Right ventricle myocardium superior (tissue), 1 donor: ENCODE data around the gene LOXL1. TPM values are rescaled to one million over a fixed set of nuclear protein-coding genes. Genes with fewer than 3 reads are reported as not detected.

ENCODE experiments used
- ATAC-seq: fragments of 200-7000 bp; cut with Tn5 transposase; one replicate; pipeline ENCODE4 v1.9.1; 2020; ENCODE audit warnings: mild to moderate bottlenecking; ENCODE audit not compliant: poor library complexity
- DNase-seq: peaks from one replicate; pipeline ENCODE4 v3.0.0-alpha.2; 2020
- intact Hi-C: fragments of 100-400 bp; cut with DNase I; formaldehyde crosslinking; loops from one replicate; pipeline ENCODE4 v1.11.2; 2022
- total RNA-seq: library from RNA; stranded (reverse); fragmentation: NEBNext Ultra II Directional; extraction: Animal tissue kit (Norgen Biotek cat#: 25700); gene quantifications from one replicate; pipeline ENCODE4 v1.2.1, GENCODE V29; 2021
- donor health status: DM: no; HTN: yes; CAD: no; lungs with severe emphysema.

Gene LOXL1
- total RNA-seq, 1 donor from 2014 or later, result 14.6 TPM

DNA sequence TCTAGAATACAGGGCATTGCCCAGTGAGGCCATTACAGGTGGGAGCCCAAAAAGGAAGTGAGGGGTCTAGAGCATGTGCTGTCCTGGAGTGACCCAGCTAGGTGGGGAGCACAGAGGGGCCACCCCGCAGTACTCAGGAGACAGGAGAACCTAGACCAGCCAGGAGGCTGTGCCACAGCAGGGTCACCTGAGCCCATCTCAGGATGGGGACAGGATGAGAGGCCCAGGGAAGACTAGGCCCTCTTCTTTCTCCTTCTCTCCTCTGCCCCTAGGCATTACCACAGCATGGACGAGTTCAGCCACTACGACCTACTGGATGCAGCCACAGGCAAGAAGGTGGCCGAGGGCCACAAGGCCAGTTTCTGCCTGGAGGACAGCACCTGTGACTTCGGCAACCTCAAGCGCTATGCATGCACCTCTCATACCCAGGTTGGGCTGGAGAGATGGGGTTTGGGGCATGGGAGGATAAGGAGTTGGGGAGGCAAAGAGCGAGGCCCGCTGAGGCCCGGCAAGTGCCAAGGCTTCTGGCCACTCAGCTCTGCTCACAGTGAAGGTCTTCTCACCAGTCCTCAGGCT lies 20.6 kb downstream of the LOXL1 start:
- DNase-seq, result peak; percentile 31
- intact Hi-C loops, result no loop called here
- ATAC-seq, result no peak

DNA sequence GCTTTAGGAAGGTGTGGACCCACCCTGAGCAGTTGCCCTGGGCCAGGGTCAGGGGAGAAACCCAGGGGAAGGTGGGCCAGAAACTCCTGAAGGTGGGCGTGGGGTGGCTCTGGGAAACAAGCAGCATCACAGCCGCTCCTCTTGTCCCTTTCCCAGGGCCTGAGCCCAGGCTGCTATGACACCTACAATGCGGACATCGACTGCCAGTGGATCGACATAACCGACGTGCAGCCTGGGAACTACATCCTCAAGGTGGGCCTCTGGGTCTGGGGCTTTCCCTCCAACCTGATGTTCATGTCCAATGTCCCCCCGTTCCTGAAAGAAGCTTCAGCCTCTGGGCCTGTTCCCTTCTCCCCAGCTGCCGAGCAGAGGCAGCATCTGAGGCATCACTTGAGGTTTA lies 21.4 kb downstream of the LOXL1 start:
- intact Hi-C loops, result no loop called here
- ATAC-seq (no peak), DNase-seq (peak; percentile 35)

DNA sequence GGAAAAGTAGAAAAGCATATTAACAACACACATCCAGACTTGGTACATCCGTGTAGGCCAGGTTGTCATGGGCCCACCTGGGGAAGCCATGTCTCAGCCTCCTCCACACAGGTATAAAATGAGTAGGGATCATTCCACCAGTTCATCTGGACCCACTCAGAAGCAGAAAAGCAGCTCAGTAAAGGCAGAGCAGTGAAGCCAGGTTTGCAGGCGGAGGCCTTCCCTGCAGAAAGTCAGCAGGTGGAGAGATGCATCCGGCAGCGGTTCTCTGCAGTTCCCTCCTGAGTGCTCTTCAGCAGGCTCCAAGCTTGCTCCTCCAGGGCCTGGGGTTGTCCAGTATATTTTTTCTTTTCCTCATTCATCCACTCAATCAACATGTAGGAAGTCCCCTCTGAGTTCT lies 22.1 kb downstream of the LOXL1 start:
- intact Hi-C loops, result no loop called here
- ATAC-seq (no peak), DNase-seq (no peak)

DNA sequence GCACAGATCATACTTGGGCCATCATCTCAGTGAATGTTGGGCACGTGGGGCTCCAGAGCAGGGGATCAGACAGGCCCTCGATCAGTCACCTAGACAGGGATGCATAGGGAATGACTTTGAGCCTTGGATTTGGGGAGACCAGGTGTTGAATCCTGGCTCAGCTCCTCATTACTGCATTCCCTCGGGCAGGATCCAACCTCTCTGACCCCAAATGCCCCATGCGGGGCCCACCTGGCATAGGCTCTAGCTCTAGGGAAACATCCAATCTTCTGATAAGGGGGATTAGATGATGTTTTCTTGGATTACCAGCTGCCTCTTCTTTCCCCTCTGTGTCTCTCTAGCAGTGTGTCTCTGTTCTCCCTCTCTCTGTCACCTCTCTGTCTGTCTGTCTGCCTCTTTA lies 22.7 kb downstream of the LOXL1 start:
- ATAC-seq, result no peak
- intact Hi-C loops, result no loop called here
- peak; percentile 22 for DNase-seq

DNA sequence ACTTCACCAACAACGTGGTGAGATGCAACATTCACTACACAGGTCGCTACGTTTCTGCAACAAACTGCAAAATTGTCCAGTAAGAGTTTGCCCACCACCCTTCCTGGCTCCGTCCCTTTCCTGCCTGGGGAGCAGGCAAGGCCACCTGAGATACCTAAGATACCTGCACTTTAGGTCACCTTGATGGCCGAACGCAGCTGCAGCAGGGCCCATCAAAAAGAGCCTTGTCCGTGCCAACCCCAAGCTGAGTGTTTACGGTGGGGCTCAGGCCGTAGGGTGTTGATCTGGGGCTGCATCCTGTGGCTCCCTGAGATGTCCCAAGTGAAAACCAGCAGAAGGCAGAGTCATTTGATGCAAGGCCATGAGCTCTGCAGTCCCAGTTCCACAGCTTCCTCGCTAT lies 23.2 kb downstream of the LOXL1 start:
- ATAC-seq, result no peak
- intact Hi-C loops, result no loop called here
- DNase-seq, result peak; percentile 32

DNA sequence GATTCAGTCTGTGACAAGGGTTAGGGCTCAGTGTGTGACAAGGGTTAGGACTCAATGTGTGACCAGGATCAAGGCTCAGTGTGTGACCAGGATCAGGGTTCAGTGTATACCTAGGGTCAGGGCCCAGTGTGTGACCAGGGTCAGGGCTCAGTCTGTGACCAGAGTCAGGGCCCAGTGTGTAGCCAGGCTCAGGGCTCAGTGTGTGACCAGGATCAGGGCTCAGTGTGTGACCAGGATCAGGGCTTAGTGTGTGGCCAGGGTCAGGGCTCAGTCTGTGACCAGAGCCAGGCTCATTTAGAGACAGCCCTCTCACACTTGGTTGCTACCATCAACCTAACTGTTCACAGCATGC lies 24.2 kb downstream of the LOXL1 start:
- ATAC-seq (peak; percentile 3), DNase-seq (peak; percentile 42)
- intact Hi-C loops, result no loop called here

DNA sequence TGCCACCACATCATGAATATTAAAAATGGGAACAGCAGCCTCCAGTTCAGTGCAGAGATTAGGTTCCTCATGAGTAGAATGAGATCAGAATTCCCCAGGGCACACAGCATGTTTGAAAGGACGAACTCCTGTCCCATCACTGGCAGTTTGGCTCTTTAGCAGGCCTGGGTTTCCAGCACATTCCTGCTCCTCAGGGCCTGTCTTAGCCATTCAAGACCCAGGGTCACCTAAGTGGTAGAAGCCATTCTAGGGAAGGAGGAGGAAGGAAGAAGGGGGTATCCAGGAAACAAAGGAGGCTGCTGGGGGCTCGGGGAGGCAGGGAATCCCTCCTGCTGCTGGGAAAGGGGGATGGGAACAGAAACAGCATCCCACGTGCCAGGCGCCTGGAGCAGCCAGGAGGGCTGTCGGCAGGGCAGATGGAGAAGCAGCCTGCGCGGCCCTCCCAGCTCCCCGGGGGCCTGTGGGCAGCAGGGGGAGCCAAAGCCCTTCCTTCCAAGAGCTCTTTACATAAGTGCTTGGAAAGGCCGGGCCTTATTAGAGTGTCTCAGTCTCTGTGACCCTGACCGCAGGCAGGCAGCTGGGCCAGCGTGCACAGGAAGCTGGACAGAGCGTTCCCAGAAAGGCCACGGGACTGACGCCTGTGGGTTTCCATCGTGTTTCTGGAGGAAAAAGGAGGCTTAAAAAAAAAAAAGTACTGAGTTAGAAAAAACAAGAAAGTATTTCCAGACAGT lies 24.7 kb downstream of the LOXL1 start:
- intact Hi-C loops, result no loop called here
- peak; percentile 96 for DNase-seq

DNA sequence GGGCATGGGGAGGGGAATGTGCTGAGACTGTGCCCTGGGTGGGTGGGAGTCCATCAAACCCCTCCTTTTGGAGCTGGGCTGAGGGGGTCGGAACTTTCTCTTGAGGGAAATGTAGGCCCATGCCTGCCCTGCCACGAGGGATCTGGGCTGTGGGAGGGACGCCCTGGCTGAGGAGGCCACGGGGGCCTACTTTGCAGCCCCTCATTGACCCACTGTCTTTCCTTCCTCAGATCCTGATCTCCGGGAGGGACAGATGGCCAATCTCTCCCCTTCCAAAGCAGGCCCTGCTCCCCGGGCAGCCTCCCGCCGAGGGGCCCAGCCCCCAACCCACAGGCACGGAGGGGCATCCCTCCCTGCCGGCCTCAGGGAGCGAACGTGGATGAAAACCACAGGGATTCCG lies 25.3 kb downstream of the LOXL1 start:
- ATAC-seq (peak; percentile 1), DNase-seq (peak; percentile 10)
- intact Hi-C loops, result no loop called here

More for the DNA sequence above, 24.7 kb downstream of the LOXL1 start:
- peak; percentile 95 for ATAC-seq

DNA sequence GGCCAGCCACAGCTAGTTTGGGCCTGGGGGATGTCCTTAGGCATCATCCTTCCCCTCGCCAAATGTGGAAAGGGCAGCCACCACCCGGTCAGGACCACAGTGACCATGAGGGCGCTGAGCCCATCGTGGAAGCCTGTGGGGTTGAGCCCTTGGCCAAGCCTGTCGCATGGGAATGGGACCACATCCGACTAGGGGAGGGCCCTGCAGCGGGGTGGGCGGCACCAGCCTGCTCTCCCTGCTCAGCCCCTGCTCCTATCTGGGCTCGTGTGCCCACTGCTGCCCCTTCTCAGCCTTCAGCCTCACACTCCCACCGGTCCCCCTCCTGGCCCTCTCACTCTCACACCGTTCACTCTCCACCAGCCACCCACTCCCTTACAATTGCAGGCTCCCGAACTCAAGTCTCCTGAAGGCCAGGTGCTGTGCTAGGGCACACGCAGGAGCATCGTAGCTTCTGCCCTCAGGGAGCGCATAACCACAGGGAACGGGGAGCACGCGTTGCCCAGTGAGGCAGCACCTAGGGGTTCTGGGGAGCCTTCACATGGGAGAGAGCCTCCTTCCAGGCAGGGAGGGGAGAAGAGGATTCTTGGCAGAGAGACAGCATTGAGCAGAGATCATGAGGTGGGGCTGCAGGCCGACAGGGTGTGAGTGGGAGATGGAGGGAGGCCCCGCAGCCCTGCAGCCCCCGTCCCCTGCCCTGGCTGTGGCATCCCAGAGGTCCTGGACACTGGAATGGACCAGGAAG lies 26.1 kb downstream of the LOXL1 start:
- intact Hi-C loops, result no loop called here
- no peak for ATAC-seq
- DNase-seq, result peak; percentile 40

DNA sequence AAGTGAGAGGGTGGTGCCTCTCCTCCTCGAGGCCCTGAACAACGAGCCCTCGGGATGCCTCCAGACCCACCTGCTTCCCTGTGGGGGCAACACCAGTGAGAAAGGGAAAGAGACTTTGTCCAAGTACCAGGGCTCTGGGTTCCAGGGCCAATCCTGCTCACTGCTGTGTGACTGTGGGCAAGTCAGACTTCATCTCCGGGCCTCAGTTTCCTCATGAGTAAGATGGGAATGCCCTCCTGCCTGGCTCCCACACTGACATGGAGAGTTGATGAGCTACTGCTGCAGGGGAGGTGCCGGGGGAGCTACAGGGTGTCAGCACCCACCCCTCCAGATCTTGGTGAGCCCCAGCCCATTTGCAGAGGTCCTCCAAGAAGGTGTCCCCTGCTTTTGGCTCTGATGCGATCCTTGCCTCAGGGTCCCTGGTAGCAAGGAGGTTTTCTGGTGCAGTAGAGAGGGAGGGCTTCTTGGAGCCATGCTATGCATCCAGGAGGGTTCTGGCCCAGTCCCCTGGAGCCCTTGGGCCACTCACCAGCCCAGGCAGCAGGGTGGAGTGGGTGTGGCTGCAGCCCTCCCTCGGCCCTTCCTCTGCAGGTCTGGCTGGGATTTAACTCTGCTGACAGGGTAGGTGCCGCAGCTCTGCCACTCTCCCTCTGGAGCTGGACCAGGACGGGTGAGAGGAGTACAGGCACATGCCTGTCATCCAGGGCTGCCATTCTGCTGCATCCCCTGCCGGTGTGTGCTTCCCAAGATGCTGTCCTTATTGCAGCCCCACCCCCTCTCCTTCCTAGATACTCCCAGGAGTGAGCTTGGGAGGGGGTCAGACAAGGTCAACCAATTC lies 26.9 kb downstream of the LOXL1 start:
- intact Hi-C loops, result no loop called here
- peak; percentile 18 for DNase-seq
- no peak for ATAC-seq

DNA sequence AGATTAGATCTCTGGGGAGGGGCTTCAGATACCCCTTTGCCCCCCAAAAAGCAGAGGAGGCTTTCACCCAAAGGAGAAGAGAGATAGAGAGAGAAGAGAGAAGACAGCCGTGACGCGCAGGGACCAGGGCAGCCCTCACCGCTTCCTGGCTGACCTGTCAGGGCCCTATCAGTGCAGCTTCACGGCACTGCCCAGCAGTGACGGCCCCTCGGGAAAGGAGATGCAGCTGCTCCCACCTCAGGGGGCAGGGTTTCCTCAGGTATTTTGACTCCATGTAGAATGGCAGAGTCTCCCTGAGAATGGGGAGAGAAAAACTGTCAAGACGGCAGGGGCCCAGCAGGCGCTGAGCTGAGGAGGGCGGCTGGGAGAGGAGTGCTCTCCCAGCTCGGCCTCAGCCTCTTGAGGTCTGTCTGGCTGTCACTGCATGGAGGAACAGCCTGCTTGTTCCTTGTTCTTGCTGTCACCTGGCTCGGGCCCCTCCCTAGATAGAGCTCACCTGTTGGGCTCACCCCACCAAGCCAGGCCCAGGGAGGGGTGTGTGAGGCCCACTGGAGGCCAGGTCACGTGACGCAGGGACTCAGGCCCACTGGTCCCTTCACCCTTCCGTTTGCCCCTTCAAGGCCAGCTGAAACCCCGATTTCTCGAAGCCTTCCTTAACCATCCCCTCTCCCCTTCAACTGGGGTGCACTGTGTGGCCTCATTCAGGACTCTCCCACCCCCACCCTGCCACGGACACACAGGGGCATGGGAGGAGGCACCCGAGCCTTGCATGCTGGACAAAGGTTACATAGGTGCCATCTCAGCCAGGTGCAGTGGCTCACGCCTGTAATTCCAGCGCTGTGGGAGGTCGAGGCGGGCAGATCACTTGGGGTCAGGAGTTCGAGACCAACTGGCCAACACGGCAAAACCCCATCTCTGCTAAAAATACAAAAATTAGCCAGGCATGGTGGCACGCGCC lies 28.2 kb downstream of the LOXL1 start:
- ATAC-seq, result no peak
- no peak for DNase-seq
- intact Hi-C loops, result no loop called here

DNA sequence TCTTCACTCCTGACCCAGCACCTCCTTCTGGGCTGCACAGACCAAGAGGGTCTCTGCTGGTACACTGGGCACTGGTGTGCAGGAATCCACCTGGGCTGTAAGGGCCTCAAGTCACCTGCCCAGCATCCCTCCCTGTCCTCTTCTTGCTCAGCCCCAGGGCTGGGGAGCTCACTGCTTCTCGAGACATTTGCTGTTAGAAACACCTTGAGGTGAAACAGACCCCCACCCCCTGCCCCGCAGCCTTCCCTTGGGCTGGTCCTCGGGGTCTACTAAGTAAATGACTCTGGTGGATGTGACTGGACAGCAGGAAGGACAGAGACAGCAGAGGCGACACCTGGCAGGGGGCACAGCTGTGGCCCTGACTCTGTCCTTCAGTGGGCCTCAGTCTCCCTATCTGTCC lies 29.1 kb downstream of the LOXL1 start:
- ATAC-seq, result no peak
- no peak for DNase-seq
- intact Hi-C loops, result no loop called here

DNA sequence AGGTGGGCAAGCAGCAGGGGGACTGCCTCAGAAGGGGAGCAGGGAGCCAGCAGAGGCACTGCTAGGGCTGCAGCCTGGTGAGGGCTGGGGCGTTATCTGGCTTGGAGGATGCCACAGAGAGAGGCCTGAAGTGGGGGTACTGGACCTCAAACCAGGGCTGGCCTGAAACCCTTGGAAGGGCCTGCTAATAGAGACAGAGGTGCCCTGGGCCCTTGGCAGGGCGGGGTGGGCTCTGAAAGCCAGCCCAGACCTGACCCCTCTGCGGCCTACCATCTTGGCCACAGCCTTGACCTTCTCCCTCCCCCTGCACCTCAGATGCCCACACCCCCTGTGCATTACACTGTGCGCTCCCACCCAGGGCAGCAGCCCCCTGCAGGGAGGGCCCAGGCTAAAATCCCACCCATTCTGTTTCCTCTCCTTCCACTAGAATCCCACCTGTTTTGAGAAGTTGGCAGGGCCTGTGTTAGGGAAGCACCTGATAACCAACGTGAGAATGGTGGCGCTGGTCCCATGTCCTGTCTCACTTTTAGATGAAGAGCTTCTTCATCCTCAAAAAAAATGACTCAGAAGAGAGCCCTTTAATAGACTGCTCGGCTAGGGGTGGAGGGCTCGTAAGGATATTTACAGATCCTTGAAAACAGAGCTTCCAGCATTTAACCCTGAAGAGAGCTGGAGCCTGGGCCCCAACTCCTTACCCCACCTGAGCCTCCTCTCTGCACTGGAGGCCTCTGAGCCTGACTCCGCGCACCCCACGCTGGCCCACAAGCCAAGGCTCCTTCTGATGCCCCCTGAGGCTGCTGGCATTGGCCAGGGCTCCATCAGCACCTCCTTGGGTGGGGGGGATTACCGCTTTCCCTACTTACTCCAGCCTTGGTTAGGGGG lies 29.8 kb downstream of the LOXL1 start:
- intact Hi-C loops, result no loop called here
- no peak for ATAC-seq
- DNase-seq, result no peak

DNA sequence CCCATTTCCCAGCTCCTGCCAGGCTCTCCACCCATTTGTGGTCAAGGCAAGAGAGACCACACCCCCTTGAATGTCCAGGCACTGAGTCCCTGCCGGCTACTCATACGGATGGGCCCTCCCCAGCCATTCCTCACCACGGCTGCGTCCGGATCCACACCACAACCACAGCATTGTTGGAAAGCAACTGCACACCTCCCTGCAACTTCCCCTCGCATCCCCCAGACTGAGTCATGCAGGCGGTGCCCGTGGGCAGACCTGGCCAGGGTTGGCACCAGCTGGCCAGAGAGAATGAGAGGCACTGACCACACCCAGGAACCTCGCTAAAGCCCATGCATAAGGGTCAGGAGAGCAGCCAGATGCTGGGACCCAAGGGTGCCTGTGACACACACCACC lies 30.5 kb downstream of the LOXL1 start:
- DNase-seq (no peak), ATAC-seq (no peak)
- intact Hi-C loops, result no loop called here

DNA sequence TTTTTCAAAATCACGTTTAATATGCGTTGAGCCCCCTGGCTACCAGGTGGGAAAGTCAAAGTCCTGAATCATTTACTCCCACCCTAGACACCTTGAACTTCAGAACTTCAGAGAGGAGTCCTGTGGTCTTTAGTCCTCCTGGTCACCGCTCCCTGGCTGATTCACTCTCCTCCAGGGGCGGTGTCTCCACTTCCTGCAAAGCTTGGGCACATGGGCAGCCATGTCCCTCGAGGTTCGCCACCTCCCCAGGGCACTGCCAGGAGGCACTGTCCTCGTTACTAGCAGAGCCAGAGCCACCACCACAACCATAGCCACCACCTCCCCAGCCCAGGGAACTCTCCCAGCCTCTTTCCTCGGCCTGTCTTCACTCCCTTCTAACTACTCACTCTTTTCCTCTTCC lies 31.0 kb downstream of the LOXL1 start:
- intact Hi-C loops, result no loop called here
- ATAC-seq (no peak), DNase-seq (no peak)

DNA sequence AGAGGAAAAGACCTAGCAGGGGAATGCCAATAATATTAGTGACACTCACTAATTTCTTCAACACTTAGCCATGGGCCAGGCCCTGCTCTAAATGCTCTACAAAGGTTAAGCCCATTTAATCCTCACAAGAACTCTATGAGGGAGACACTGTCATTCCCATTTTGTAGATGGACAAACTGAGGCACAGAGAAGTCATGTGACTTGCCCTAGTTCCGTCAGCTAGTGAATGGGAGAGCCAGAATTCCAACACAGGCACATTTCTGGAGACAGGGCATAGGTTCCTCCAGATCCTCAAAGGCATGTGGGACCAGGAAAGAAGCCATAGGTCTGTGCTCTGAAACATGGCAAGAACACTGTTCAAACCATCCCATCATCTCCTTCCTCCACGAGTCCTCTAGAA lies 31.5 kb downstream of the LOXL1 start:
- ATAC-seq (no peak), DNase-seq (no peak)
- intact Hi-C loops, result no loop called here

DNA sequence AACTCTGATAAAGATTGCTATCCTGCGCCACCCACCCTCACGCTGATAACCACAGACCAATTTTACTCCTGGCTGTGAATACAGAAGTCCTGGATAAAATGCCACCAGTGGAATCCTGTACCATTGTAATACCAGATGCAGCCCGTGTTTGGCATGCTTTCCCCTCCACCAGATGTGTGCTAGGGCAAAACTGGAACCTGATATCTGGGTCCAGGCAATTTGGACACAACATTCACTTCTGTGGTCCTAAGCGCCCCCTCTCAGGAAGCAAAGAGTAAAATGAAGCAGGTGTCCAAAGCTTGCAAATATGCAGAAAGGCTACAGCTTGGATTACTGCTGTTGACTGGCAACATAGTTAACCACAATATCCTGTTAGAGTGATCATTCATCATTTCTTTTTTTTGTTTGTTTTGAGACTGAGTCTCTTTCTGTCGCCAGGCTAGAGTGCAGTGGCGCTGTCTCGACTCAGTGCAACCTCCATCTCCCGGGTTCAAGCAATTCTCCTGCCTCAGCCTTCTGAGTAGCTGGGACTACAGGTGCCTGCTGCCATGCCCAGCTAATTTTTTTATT lies 32.8 kb downstream of the LOXL1 start:
- intact Hi-C loops, result no loop called here
- DNase-seq (no peak), ATAC-seq (no peak)
